ENCODE data around the gene ERCC5. TPM values are rescaled to one million over a fixed set of nuclear protein-coding genes. Genes with fewer than 3 reads are reported as not detected.

The ERCC5 gene
- total RNA-seq = 36.3 and 42.0 TPM in 2 replicates

GRCh38 chr13:102845630-102846260, at the start of gene ERCC5:
Gene ERCC5, plus strand, starts transcription at chr13:102846032. Its CDS starts 235 bp downstream, at chr13:102846267.

GRCh38 chr13:102798581-102799425, 47.0 kb upstream of the ERCC5 start, which contains the start of the genes BIVM and POGLUT2:
Gene BIVM, plus strand, starts transcription at chr13:102799119. Its CDS starts 8,149 bp downstream, at chr13:102807268.
Gene POGLUT2, minus strand, starts transcription at chr13:102798976. Its CDS starts 306 bp downstream, at chr13:102798670.

Other genes with a start within 250 kb of the ERCC5 start
- 30.0 and 36.6 TPM in 2 replicates for gene TPP2, start 249.0 kb upstream of the ERCC5 start, total RNA-seq
- not detected in 2 replicates for gene METTL21C, start 151.0 kb upstream of the ERCC5 start, total RNA-seq
- 3.4 and 13.0 TPM in 2 replicates for gene TEX30, start 72.2 kb upstream of the ERCC5 start, total RNA-seq
- 21.3 and 30.8 TPM in 2 replicates for gene POGLUT2, start 47.1 kb upstream of the ERCC5 start, total RNA-seq
- gene BIVM, start 46.9 kb upstream of the ERCC5 start, total RNA-seq = 10.2 and 15.3 TPM in 2 replicates
- gene SLC10A2, start 220.4 kb downstream of the ERCC5 start, total RNA-seq = not detected in 2 replicates

Measured in cardiac atrium fibroblast (primary cell).